ENCODE data around the gene EGFL7.

EGFL7 gene

DNA sequence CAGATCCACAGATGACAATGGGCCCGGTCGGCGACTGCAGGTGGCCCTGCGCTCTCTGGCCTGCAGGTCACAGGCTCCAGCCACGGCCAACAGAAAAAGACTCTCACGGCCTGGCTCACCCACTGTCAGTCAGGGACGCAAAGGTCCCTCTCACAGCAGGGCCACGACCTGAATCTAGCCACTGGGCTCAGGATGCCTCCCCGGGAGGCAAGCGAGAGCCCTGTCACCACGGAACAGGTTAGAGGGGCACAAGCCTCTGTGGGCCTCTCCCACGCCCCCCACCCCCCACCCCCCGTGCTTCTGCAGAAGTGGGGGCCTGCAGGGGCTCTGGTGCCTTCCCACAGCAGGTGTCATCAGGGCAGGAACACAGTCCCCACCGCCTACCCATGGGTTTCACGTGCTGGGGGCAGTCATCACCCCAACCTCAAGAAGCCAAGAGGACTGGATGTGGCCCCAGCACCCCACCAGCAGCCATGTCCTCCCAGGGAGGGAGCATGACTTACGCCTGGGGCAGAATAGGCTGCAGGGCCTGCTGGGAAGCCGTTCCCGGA, 17.3 kb upstream of the EGFL7 start:
- DNase-seq: no peak

DNA sequence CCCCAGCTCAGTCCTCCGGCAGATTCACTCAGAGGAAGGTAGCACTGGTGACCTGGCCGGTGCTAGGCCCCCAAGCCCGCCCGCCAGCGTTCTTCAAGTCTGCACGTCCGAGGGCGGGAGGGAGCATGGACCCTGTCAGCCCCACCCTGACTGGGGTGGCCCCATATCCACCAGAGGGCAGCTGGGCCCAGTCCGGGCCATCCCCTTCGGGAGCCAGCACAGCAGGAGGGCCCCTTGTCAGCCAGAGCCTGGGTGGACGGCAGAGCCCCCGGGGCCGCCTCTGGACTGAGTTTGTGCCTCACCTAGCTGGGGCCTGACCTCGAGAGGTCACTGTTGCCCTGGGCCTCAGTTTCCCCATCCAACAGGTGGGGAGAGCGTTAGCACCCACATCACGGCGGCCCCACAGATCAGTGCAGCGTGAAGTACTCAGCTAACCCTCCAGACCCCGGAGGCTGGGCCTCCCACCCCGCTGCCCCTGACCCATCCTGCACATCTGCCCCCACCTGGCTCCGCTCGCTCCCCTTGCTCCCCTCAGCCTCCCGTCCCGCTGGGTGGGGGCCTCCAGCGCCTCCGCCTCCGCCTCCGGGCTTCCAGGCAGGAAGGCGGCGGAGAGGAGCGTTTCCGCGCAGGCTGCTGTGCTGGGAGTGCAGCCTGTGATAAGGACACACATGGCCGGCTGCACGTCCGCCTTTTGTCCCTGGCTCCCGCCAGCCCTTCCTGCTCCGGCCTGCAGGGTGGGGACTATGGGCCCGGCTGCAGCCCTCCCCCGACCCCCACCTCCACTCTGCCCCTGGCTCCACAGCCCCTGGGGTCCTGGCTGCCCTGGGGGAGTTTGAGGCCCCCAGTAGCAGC, 16.6 kb upstream of the EGFL7 start:
- no peak for DNase-seq

DNA sequence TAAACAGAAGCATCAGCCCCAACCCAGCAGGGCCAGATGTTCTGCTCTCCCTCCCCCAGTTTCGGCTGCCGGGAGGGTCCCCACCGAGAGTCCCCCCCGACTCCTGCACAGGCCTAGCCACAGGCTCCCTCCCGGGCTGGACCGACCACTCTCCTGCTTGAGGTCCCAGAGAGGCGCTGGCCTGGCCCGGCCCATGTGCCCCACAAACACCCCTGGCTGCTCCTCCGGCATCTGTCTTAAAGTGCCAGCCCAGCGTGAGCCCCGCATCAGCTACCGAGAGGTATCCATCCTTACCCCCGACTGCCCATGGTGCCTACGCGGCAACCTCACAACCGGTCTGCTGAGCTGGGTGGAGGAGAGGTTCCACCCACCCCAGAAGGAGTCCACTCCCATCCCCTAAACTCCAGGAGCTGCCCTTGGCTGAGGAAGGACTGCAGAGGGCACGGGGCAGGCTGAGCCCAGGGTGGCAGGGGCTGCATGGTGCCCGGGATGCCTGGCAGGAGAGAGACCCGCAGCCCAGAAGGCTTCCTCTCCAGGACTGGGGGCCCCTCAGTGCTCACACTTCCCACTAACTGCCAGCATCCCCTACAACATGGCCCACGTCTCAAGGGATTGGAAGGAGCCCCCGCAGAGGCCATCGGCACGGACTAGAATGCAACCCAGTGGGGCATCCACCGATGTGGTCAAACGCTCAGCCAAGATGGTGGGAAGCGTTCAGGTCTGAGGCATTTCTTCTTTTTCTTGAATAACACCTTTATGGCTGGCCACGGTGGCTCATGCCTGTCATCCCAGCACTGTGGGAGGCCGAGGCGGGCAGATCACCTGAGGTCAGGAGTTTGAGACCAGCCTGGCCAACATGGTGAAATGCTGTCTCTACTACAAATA, 15.6 kb upstream of the EGFL7 start:
- no peak for DNase-seq

DNA sequence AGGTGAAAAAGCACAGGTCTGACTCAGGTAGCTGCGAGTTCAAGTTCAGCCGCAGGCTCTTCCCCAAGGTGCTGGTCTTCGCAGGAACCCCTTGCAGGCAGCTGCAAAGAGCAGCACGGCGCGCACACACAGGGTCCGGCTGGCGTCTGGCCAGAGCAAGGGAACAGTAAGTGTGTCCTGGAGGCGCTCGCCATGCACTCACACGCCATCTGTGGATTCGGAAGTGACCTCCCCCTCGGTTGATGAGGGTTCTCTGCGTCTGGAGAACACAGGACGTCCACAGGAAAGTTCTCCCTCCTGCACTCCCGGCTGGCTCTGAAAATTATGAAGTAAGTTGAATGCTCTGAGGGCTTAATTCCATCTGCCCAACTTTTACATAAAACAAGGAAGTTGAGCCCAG, 14.0 kb upstream of the EGFL7 start:
- DNase-seq: no peak

DNA sequence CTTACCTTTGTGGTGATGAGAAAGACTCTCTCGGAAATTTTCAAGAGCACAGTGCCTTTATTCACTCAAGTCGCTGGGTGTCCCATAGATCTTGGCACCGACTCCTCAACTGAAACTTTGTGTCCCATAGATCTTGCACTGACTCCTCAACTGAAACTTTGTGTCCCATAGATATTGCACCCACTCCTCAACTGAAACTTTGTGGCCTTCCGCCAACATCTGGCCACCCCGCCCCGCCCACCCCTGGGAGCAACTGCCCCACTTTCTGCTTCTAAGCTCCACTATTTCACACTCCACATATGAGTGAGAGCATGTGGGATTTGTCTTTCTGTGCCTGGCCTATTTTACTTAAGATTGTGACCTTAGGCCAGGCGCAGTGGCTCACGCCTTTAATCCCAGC, 12.7 kb upstream of the EGFL7 start:
- DNase-seq: no peak

DNA sequence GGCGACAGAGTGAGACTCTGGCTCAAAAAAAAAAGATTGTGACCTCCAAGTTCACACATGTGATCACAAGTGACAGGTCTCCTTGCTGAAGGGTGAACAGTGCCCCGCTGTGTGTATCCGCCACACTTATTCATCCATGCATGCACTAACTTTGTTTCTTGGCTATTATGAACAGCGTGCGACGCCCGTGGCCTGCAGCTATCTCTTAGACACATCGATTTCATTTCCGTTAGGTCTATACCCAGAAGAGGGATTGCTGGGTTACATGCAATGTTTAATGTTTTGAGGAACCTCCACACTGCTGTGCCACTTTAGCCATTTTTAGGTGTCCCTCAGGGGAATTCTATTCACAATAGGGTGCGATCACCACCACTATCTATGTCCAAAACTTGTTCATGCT, 12.1 kb upstream of the EGFL7 start:
- DNase-seq: no peak

DNA sequence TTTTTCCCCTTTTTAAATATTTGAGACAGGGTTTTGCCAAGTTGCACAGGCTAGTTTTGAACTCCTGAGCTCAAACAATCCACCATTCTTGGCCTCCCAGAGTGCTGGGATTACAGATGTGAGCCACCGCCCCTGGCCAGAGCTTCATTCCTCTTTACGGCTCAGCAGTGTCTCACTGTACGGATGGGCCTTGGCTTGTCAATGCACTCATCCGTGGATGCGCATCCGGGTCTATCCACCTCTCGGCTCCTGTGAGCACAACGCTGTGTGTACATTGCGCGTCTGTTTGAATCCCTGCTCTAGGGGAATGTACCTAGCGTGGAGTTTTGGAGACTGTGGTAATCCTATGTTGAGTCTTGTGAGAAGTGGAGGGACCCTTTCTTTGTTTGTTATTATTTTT, 10.9 kb upstream of the EGFL7 start:
- no peak for DNase-seq

DNA sequence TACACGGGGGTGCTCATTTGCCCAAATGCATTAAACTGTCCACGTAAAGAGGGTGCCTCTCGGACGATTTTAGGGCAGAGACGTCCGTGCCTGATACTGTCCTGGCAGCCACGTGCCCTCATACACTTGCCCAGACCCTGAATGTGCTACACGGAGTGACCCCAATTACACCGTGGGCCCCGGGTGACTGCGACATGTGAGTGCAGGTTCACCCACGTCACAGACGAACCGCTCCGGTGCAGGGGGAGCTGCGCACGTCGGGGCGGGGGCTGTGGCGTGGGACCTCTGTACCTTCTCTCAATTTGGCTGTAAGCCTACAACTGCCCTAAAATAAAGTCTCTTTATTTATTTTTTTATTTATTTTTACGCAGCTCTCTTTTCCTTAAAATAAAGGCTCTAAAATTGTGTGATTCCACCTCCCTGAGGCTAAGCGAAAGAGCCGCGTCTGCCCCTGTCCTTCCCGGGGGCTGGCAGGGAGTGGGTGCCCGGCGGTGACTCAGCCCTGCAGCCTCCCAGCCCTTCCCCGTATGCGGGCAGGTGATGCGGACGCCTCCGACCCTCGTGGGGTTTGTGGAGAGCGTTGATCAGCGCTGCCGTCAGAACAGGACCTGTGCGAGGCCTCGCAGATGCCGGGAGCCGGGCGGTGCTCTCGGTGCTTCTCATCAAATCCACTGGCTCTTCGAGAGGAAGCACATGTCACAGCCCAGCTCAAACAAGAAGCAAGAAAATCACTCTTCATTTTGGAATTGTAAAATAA, 9.2 kb upstream of the EGFL7 start:
- DNase-seq: no peak

DNA sequence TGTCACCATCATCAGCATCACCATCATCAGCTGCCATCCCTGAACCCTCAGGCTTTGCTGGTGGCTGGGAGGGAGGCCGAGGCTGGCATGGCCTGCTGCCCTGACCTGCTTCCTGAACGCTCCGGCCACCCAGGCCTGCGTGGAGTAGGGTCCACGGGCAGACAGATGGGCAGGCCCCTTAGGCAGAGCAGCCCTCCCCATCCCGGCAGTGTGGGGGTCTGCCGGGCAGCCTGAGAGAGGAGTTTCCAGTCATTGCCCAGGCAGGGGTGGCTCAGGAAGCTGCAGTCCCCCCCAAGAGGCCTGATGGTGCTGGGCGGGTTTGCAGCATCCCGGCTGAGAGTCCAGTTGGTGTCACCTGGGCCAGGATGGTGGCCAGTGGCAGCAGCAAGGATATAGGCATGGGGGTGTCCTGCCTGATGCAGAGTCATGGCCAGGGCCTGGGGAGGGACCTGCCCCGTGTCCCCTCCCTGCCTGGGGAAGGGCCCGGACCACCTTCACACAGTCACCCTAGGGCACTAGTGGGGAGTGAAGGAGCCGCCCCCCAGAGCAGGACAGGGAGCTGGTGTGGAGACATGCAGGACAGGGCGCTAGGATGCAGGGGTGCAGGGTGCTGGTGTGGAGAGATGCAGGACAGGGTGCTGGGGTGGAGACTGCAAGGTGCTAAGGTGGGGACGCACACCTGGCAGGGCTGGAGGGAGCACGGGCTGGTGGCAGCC, 7.7 kb upstream of the EGFL7 start:
- DNase-seq: no peak

DNA sequence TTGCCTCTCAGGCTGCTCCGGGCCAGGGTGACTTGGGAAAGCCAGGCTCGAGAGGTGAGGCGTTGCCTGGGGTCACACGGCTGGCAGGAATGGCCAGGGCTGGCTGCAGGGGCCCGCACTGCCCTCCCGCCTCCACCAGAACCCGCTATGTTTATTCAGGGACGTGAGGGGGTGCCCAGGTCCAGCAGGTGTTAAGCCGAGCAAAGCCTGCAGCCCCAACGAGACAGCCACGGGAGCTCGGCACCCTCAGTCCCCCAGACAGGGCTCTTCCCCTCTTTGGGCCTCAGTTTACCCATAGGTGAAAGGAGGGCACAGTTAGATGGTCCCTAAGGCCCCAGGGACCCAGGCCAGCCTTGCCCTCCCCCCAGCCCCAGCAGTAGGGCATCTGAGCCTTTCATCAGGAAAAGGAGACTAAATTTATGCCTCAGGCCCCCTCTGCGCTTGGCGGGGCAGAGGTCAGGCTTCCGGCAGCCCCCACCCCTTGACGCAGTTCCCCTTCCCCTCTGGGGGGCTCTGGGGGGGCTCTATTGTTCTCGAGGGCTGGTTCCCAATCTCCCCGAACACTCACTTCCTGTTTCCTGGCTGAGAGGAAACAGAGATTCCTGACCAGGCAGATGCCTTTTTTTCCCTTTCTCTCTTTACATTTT, 7.1 kb upstream of the EGFL7 start:
- no peak for DNase-seq

DNA sequence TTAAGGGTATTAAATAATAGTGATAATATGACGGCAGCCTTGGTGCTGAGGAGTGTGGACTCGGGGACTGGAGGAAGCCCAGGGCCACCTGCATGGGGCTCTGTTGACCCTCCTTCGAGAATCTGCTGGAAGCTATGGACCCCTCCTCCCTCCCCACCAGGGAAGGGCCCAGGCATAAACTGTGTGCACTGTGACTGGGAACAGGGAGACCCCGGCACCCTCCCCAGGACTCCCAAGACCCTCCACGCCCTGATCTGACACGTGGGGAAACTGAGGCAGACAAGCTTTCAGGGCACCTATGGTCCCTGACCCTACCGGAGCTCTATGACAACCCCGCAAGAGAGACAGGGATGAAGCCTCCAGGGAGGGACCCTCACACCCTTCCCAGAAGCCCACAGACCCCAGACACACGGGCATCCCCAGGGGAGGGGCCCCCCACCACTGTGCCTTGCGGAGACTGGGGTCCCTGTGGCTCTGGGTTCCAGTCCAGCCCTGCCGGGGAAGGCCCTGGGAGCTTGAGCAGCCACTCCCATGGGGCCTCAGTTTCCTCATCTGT, 6.5 kb upstream of the EGFL7 start:
- DNase-seq: no peak

DNA sequence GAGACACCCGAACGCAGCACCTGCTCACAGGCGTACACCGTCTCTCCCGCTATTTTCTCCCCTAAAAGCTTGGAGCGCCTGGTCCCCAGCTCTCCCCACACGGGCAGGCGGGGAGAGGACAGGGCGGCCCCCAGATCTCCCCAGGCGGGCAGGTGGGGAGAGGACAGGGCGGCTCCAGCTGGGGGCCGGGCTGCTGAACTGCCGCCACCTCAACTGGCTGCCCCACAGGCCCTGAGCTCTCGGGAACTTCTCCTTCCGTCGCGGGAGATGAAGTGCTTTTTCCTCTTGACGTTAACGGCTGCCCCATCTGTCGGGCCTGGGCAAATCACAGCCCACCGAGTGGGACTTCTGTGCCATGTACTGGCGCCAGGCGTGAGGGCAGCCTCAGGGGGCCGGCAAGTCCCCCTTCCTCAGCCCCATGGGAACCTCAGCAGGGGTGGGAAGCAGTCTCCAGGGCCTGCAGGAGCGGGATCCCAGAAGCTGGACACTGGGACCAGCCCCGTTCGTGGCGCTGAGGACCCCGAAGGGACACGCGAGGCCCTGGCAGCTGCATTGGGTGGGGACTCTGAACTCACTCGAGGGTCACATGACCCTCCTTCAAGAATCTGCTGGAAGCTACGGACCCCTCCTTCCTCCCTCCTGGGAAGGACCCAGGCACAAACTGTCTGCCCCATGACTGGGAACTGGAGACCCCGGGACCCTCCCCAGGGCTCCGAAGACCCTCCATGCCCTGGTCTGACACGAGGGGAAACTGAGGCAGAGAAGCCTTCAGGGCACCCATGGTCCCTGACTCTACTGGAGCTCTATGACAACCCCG, 5.7 kb upstream of the EGFL7 start:
- no peak for DNase-seq

DNA sequence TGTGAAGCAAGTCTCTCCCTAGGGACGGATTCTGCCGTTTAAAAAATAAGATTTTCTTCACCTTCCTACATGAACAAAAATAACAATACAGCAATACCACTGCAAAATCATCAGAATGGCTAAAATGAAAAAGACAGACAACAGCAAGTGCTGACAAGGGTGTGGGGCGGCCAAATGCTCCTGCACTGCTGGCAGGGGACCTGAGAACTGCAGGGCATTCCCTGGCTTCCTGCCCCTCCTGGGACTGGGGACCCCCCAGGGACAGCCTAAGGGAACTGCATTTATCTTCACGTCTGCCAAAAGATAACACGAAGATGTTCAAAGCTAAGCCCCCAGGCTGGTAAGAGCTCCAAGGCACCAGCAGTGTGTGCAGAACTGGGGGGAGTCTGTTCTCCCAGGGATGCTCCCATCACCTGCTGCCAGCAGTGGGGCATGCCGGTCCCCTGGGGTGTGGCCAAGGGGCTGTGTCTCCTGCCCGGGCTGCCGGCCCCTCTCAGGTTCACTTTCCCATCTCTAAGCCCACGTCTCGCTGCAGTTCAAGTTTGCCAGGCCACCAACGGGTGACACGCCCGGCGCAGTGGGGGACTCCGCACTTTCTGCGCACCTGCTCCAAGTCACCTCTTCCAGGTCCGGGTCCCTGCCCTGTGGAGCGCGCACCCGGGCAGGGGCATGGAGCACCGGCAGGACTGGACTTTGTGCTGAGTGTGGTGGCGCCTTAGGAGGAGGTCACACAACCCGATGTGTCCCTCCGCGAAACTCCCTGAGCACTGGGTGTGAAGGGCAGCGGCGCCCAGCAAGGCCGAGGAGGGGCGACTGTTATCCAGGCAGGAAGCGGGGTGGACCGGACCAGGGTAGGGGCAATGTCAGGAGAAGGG, 4.5 kb upstream of the EGFL7 start:
- DNase-seq: no peak

DNA sequence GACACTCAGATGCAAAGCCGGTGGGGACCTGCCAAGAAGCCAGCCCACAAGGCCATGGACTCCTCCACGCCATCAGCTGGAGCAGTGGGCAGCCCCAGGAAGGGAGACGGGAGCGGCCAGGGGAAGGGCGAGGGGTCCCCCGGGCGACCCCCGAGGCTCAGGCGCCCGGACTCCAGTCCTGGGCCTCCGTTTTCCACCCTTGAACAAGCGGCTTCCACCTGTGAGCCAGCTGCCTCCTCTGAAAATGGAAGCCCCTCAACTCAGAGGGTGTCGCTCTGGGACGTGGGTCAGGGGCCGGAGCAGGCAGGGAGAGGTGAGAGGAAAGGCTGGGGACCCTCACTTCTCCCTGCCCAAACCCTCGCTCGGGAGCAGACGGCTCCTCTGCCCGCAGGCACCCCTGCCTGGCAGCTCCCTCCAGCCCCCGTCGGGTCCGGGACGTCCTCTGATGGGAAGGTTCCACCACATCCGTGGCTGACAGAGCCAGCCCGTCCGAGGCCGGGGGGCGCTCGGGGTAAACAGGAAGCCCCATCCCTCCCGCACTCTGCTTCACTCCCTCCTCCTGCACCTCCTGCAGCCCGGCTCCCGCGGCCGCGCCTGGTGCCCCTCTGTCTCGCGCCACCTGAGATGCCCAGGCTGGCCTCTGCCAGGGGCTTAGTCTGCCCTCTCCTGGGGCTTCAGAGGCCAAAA, 3.7 kb upstream of the EGFL7 start:
- DNase-seq: no peak

DNA sequence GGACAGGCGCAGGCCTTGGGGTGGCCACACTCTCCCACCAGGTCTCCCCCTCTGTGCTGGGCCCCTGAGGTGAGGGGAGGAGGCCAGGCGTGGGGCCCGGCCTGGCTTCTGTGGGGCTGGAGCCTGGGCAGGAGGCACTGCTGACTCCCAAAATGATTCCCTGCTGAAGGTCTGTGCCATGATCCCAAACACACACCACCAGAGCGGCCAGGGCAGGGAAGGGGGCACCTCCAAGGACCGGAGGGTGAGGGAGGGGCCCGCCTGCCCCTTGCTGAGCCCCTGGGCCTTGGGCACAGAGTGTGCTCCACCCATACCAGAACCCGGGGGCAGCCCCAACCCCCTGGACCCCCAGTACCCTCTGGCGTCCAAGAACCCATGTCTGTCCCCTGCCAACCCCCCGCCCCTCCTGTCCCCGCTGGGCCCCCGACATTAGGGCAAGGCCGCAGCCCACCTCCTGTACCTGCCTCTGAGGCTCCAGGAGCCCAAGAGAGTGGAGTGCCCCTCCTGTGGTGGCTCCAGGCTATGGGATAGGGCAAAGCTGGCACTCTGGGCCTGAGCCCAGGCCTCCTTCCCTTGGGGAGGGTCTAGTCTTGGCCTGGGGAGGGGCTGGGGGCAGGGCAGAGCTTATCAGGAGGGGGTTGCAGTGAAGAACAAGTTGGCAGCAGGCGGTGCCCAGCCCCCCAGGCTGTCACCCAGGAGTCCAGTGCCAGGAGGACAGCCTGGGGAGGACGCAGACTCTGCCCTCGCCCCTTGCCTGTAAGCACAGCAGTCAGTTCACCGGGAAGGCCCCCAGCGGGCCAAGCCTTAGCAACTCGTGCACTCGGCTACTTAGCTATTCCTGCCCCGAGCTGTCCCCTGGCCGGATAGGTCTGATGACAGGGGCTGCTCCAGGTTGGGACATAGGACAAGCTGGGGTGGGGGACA, 2.6 kb upstream of the EGFL7 start:
- no peak for DNase-seq

DNA sequence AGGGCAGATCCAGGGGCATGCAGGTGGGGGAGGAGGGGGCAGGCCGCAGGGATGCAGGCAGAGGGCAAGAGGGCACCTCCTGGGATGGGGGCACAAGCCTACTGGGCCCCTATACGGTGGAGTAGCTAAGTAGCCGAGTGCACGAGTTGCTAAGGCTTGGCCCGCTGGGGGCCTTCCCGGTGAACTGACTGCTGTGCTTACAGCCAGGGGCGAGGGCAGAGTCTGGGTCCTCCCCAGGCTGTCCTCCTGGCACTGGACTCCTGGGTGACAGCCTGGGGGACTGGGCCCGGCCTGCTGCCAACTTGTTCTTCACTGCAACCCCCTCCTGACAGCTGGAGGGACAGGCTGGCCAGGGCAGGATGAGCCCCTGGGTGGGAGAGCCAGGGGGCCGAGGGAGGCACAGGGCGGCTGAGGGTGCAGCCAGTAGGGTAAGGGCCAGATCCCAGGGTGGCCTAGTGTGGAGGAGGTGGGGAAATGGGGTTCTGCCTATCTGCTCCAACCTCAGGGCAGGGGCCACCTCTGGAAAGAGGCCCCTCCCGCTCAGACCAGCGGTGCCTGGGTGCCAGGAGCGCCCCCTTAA, 1.7 kb upstream of the EGFL7 start:
- DNase-seq: no peak

DNA sequence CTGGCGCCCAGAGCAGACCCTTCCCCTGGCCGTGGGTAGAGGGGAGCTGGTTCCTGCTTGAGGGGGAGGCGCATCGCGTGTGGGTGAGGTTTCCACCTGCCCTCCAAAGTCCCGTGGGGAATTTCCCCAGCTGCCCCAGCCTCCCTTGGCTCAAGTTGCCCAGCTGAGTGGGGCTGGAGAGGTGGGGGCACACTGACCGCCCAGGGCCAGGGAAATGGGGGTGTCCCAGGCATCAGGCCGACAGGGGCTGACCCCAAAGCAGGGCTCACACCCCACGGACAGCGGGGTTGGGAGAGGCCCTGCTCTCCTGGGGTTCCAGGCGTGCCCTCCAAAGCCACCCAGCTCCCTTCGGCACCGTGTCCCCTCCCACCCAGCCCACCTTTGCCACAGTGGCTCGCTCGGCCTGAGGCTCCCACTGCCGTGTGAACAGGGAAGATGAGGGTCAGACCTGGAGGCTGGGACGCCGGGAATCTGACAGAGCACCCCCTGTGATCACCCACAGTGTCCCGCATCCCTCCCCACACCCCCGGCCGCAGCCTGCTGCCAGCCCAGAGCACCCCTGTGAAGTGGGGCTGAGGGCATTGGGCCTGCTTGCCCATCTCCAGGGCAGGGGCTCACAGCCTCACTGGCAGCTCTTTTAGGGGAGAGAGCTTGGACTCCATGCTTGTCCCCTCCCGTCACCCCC, 933 bp upstream of the EGFL7 start:
- no peak for DNase-seq

Measured in NCI-H2227 treated with DMSO at 0.1 percent for 48 hours (cell line).